Subcutaneous adipose tissue (tissue), 4 donors: ENCODE results near the gene ATP9B. TPM values are rescaled to one million over a fixed set of nuclear protein-coding genes. Genes with fewer than 3 reads are reported as not detected.

Experiments used
- CTCF ChIP-seq: fragments of 450-650 bp; IDR thresholded peaks from one replicate; pipeline ENCODE4 v1.5.1; 2016; ENCODE audit warnings: low read depth, mild to moderate bottlenecking, control low read depth, antibody characterized with exemption, moderate library complexity
- total RNA-seq, 4 donors: library from RNA; depleted of rRNA; stranded (reverse); fragments of >200 nt; gene quantifications; one replicate each; pipeline ENCODE4 v1.1.0, GENCODE V29; 2016

Gene ATP9B
- total RNA-seq, 4 donors from 2014 or later: 38.8 to 58.5 (median 45.3) TPM

- no peak for TF ChIP-seq CTCF
Measured at GRCh38 chr18:79377187-79377891, 308.1 kb downstream of the ATP9B start.

- TF ChIP-seq CTCF: no peak
Measured at GRCh38 chr18:79378536-79379250, 309.5 kb downstream of the ATP9B start.

- TF ChIP-seq CTCF: no peak
Measured at GRCh38 chr18:79379251-79379905, 310.2 kb downstream of the ATP9B start.

GRCh38 chr18:79379931-79380815, 311.0 kb downstream of the ATP9B start:
- TF ChIP-seq CTCF: no peak

GRCh38 chr18:79380816-79381806, 311.9 kb downstream of the ATP9B start:
- no peak for TF ChIP-seq CTCF

- TF ChIP-seq CTCF: no peak
Measured at GRCh38 chr18:79381811-79382311, 312.7 kb downstream of the ATP9B start.
